Aorta (tissue), 5 donors: ENCODE data around the gene DYNLT2B. TPM values are rescaled to one million over a fixed set of nuclear protein-coding genes. Genes with fewer than 3 reads are reported as not detected.
A peak's percentile ranks its signal among the peaks of the same experiment; 100 is the strongest.

Experiments used
- ATAC-seq: fragments of 200-7000 bp; cut with Tn5 transposase; one replicate; pipeline ENCODE4 v1.9.1; 2022; ENCODE audit warnings: moderate library complexity; ENCODE audit not compliant: low FRiP score
- DNase-seq, 2 donors: peaks; one replicate each; pipeline ENCODE4 v3.0.0-alpha.2; 2020
- H3K27ac ChIP-seq, 2 donors: one replicate each; pipeline ENCODE4 v1.5.1; 2013; ENCODE audit warnings: low read length in 2 of 2, mild to moderate bottlenecking in 2 of 2, moderate library complexity in 2 of 2, control low read depth in 1 of 2, inconsistent platforms in 1 of 2, low read depth in 1 of 2
- H3K27me3 ChIP-seq, 2 donors: one replicate each; pipeline ENCODE4 v1.6.1; 2013; ENCODE audit warnings: control low read depth in 1 of 2, low read length in 1 of 2, mild to moderate bottlenecking in 1 of 2, moderate library complexity in 1 of 2; ENCODE audit not compliant: insufficient read depth in 2 of 2, control insufficient read depth in 1 of 2
- H3K36me3 ChIP-seq, 2 donors: one replicate each; pipeline ENCODE4 v1.6.1; 2013; ENCODE audit warnings: control low read depth in 1 of 2, low read length in 1 of 2, mild to moderate bottlenecking in 1 of 2; ENCODE audit not compliant: insufficient read depth in 2 of 2, control insufficient read depth in 1 of 2
- H3K4me1 ChIP-seq, 2 donors: one replicate each; pipeline ENCODE4 v1.6.1; 2013; ENCODE audit warnings: low read length in 2 of 2, control low read depth in 1 of 2, mild to moderate bottlenecking in 1 of 2, moderate library complexity in 1 of 2; ENCODE audit not compliant: insufficient read depth in 2 of 2, control insufficient read depth in 1 of 2
- H3K4me3 ChIP-seq, 2 donors: one replicate each; pipeline ENCODE4 v1.5.1; 2013; ENCODE audit warnings: low read length in 2 of 2, control low read depth in 1 of 2, mild to moderate bottlenecking in 1 of 2
- H3K9me3 ChIP-seq: one replicate; pipeline ENCODE4 v1.6.1; 2013; ENCODE audit warnings: mild to moderate bottlenecking, low read length; ENCODE audit not compliant: control insufficient read depth
- WGBS, 2 donors: extraction: QIAGEN DNeasy Blood & Tissue Kit; methylation state at CpG; one replicate each; pipeline ENCODE4 v1.1.7; 2013; 5-methylcytosine and 5-hydroxymethylcytosine counted together
- intact Hi-C, 2 donors: fragments of 100-400 bp; cut with DNase I; formaldehyde crosslinking; loops; one replicate each; pipeline versions ENCODE4 v1.14.2 to v1.15.0; 2022
- polyA plus RNA-seq, 2 donors: library from polyadenylated mRNA; stranded (reverse); fragments of 200-250 nt; gene quantifications; one replicate each; pipeline ENCODE4 v1.2.3, GENCODE V29; 2013
- total RNA-seq, 2 donors: library from RNA; stranded (reverse); fragmentation: NEBNext Ultra II Directional; extraction: Animal tissue kit (Norgen Biotek cat#: 25700); gene quantifications; one replicate each; pipeline ENCODE4 v1.2.1, GENCODE V29; 2021
- donor health status: healthy with polysubstance abuse.
- donor health status: Bipolar disorder and iron deficiency.
- donor health status: DM: no; HTN: no; CAD: no.
- donor health status: DM: no; HTN: no; CAD: no.
- donor health status: DM: yes; HTN: yes; CAD: no.

DYNLT2B gene
- total and polyA plus RNA-seq, 4 donors: 4.7 to 14.7 (median 7.8) TPM

DNA sequence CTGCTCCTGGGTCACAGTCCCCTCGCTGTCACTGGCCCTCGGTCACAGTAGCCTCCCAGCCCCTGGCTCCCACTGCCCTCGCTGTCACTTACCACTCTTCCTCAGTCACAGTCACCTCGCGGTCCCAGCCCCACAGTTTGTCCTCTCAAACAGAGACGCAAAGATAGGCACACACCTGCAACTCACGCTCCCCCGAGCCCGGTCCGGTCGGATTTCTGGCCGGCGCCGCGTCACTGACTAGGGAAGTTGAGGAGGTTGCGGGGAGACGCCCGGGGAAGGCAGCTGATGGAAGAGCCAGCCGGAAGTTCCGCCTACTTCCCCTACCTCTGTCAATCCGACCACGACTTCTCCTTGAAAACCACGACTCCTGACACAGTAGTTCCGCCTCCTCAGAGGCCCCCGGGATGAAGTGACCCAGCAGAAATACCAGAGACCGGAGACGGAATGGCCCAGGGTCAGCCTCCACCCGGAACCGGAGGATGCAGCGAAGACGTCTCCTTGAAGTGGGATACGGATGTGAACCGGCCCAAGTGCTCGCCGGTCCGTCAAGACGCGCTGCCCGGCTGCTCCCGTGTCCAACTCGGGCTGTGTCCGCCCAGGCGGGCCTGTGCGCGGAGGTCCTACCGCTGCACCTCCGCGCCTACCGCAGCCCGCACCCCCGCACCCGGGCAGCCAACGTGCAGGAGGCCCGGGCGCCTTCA is 30.4 kb downstream of the DYNLT2B start, which contains the start of gene PCYT1A:
TSS of gene PCYT1A (minus strand) at position 287 of the 701 bp plus-strand sequence. CDS start 17,195 bp downstream, outside the sequence.
- no peaks in the 10 kb centered on the region for H3K36me3 ChIP-seq
- H3K4me3 ChIP-seq: peak within 1 kb of the TSS; percentile 58 to 68
- intact Hi-C loops: no loop called here
- no peaks in the 10 kb centered on the region for H3K27me3 ChIP-seq
- peak; percentile 97 for ATAC-seq
- DNase-seq: peak; percentile 95 to 96
- peaks cover 0 to 5% of the 10 kb centered on the region in 2 donors for H3K4me1 ChIP-seq
- peak within 1 kb of the TSS; percentile 45 to 61 for H3K27ac ChIP-seq
- 0% methylated on average over 43 to 55 of the region's 55 CpGs for WGBS, 2 donors
- H3K9me3 ChIP-seq: no peaks in the 10 kb centered on the region

DNA sequence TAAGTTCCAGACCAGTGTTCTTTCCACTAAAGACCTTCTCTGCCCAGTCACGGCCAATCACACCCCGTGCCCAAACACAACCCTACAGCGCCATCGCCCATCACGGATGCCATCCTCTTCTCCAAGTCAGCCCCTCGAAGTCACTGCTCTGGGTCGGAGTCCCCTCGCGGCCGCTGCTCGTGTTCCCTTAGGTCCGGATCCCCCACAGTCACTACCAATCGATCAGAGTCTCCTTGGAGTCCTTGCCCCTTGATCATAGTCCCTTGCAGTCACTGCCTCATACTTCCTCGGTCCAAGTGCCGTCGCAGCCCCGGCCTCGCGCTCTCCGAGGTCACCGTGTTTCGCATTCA is 31.0 kb downstream of the DYNLT2B start:
- intact Hi-C loops: no loop called here
- H3K9me3 ChIP-seq: no peaks in the 10 kb centered on the region
- peaks cover 0 to 5% of the 10 kb centered on the region in 2 donors for H3K4me1 ChIP-seq

DNA sequence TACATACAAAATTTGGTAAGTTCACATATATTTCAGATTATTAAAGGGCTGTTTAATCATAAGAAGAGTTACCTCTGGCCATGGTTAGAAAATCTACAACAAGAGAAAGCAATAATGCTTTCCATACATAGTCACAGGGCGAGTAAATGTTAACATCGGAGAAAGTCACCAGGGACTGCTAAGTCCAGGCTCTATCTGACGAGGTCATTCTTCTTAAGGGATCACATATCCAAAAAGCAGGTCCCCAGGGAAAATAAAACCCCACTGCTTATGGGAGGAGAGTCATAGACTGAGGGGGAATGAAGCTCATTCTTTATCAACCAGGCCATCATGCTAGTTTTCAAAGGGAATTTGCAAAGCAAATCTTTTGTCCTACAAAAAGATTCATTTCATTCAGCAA is 33.6 kb downstream of the DYNLT2B start:
- Histone ChIP-seq H3K27ac (no peak overlapping the region), H3K36me3 (no peaks in the 10 kb centered on the region), H3K4me1 (peaks cover 2 to 8% of the 10 kb centered on the region in 2 donors), H3K4me3 (no peak overlapping the region), H3K27me3 (no peaks in the 10 kb centered on the region), H3K9me3 (no peaks in the 10 kb centered on the region)
- 28 to 44% methylated on average over 3 of the region's 3 CpGs for WGBS, 2 donors
- ATAC-seq (no peak), DNase-seq (no peak)
- intact Hi-C loops: no loop called here

More for the DNA sequence above, 31.0 kb downstream of the DYNLT2B start:
- DNase-seq: peak in 1 of 2 donors; percentile 56
- WGBS, 2 donors: 1% methylated on average over 22 of the region's 22 CpGs
- no peaks in the 10 kb centered on the region for H3K36me3 ChIP-seq
- peak; percentile 53 for ATAC-seq
- no peaks in the 10 kb centered on the region for H3K27me3 ChIP-seq
- H3K27ac ChIP-seq: peak overlapping the region; percentile 45 to 61
- peak overlapping the region; percentile 58 to 68 for H3K4me3 ChIP-seq

DNA sequence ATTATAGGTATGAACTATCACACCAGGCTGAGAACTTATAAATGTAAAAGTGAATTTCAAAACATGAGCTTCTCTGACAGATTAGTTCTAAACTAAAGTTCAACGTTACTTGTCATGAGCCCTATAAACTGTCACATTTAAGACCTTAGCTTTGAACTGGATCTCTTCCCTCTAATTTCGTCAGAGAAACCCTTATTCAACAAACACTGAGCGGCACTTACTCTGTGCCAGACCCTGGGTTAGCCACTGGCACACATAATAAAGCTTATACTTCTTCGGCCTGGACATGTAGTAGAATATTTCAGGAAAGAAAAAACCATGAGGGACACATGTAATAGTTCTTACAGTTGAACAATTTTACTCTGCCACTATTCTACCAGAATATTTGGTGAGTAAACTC is 36.1 kb downstream of the DYNLT2B start:
- Histone ChIP-seq H3K36me3 (no peaks in the 10 kb centered on the region), H3K27me3 (no peaks in the 10 kb centered on the region), H3K4me1 (peaks cover 2 to 8% of the 10 kb centered on the region in 2 donors), H3K27ac (no peak overlapping the region), H3K4me3 (no peak overlapping the region), H3K9me3 (no peaks in the 10 kb centered on the region)
- intact Hi-C loops: no loop called here
- WGBS, 2 donors: 64 to 71% methylated on average over 4 of the region's 4 CpGs
- no peak for ATAC-seq
- no peak for DNase-seq

DNA sequence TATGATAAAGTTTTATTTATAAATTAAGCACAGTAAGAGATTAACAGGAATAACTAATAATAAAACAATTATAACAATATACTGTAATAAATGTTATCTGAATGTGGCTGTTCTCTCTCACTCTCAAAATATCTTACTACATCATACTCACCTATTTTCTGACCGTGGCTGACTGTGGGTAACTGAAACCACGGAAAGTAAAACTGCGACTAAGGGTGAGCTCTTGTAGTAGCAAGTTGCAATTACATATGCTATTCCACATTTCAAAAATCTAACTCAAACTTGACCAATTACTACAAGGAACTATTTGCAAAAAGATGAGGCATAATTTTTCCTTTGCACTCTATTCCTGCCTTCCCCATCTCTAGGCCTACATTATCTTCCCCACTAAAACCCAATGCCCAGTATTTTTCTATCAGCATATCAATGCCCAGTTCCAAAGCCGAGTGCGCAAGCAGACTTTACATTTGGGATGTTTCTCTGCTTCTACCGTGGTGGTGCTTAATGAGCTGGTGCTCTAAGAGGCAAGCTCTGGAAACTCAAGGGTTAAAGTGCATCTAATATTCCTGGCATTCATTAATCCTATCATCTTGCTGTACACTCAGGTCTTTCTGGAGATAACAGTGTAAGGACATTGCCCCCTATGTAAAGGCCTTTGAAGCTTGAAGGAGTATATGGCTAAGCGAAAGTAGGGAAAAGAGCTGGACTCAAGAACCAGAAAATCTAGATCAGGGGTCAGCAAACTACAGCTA is 37.2 kb downstream of the DYNLT2B start:
- intact Hi-C loops: no loop called here
- ATAC-seq: no peak
- 87 to 90% methylated on average over 7 of the region's 7 CpGs for WGBS, 2 donors

DNA sequence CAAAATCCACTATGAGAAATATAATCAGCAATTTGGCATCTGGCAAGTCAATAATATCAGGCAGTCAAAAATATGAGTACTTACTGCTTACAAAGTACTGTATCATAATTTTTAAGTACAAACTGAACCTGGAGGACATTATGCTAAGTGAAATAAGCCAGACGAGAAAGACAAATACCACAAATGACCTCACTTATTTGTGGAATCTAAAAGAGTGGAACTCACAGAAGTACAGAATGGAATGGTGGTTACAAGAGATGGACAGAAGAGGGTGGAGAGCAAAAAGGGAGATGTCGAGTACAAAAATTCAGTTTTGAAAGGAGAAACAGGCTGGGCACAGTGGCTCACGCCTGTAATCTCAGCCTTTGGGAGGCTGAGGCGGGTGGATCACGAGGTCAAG is 42.9 kb downstream of the DYNLT2B start:
- WGBS, 2 donors: 90 to 92% methylated on average over 5 of the region's 5 CpGs
- no peak for ATAC-seq
- H3K4me1 ChIP-seq: peaks cover 1 to 2% of the 10 kb centered on the region in 2 donors

More for the DNA sequence above, 37.2 kb downstream of the DYNLT2B start:
- H3K27ac ChIP-seq: no peak overlapping the region
- no peaks in the 10 kb centered on the region for H3K27me3 ChIP-seq
- no peaks in the 10 kb centered on the region for H3K9me3 ChIP-seq
- no peaks in the 10 kb centered on the region for H3K36me3 ChIP-seq
- H3K4me1 ChIP-seq: peaks cover 2 to 7% of the 10 kb centered on the region in 2 donors
- no peak overlapping the region for H3K4me3 ChIP-seq
- DNase-seq: no peak

DNA sequence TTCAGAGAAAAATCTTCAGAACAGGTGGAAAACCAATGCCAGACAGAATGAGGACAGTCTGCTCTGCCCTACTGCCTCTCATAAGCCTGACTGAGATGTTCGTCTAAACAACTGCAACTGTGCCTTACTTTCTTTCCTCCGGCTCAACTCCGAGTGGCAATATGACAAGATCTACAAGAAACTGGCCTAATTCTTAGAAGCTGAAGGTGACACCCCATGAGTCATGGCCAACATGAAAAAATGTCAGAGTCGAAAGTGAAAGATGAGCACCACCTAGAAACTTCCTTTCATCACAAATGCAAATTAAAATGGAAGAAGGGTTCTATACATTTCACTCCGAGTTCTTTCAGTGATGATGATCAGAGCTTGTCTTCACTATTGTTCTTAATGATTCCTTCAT is 43.5 kb downstream of the DYNLT2B start:
- WGBS, 2 donors: 90 to 93% methylated on average over 5 of the region's 5 CpGs
- Histone ChIP-seq H3K4me1 (no peaks in the 10 kb centered on the region), H3K27me3 (no peaks in the 10 kb centered on the region), H3K4me3 (no peak overlapping the region), H3K36me3 (peaks cover 0 to 3% of the 10 kb centered on the region in 2 donors), H3K27ac (no peak overlapping the region), H3K9me3 (no peaks in the 10 kb centered on the region)
- DNase-seq: no peak
- no peak for ATAC-seq
- intact Hi-C loops: no loop called here

More for the DNA sequence above, 42.9 kb downstream of the DYNLT2B start:
- no peaks in the 10 kb centered on the region for H3K9me3 ChIP-seq
- DNase-seq: no peak
- intact Hi-C loops: no loop called here
- H3K4me3 ChIP-seq: no peak overlapping the region
- peaks cover 0 to 3% of the 10 kb centered on the region in 2 donors for H3K36me3 ChIP-seq
- H3K27ac ChIP-seq: no peak overlapping the region
- H3K27me3 ChIP-seq: no peaks in the 10 kb centered on the region

DNA sequence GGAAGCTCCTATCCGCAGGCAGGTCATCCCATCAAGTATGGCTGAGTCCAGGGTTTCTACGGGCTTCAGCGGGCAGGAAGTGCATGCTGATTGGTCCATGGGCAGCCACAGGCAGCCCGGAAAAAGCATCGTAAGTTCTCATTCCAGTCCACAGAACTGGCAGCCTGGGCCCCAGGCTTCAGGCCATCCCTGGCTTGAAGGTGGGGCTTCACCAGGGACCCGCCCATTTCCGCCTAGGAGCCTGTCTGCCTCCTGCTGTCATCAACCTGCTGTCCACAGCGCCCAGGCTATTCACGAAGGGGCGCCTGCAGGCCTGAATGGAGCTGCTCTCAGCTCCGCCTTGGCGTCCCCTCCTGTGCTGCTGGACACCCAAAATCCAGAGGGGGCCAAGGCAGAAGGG is 44.4 kb downstream of the DYNLT2B start:
- intact Hi-C loops: no loop called here
- ATAC-seq: no peak

More for the DNA sequence above, 44.4 kb downstream of the DYNLT2B start:
- Histone ChIP-seq H3K36me3 (peaks cover 0 to 3% of the 10 kb centered on the region in 2 donors), H3K27me3 (no peaks in the 10 kb centered on the region), H3K4me1 (no peaks in the 10 kb centered on the region), H3K4me3 (no peak overlapping the region), H3K9me3 (no peaks in the 10 kb centered on the region), H3K27ac (no peak overlapping the region)
- DNase-seq: no peak
- WGBS, 2 donors: 96 to 98% methylated on average over 12 of the region's 12 CpGs
